ENCODE data around the gene CNTNAP4.

Gene CNTNAP4

GRCh38 chr16:76309639-76310335 is 32.6 kb downstream of the CNTNAP4 start:
- DNase-seq, result no peak

GRCh38 chr16:76311260-76311659 is 34.1 kb downstream of the CNTNAP4 start:
- DNase-seq, result no peak

- no peak for DNase-seq
Observed at GRCh38 chr16:76318565-76318964, 41.4 kb downstream of the CNTNAP4 start.

GRCh38 chr16:76329106-76329505 is 51.9 kb downstream of the CNTNAP4 start:
- no peak for DNase-seq

GRCh38 chr16:76335180-76335974 is 58.2 kb downstream of the CNTNAP4 start:
- DNase-seq, result no peak

- no peak for DNase-seq
Observed at GRCh38 chr16:76336112-76336511, 58.9 kb downstream of the CNTNAP4 start.

GRCh38 chr16:76338472-76338871 is 61.3 kb downstream of the CNTNAP4 start:
- no peak for DNase-seq

- no peak for DNase-seq
Observed at GRCh38 chr16:76343769-76344168, 66.6 kb downstream of the CNTNAP4 start.

- no peak for DNase-seq
Observed at GRCh38 chr16:76345163-76345661, 68.0 kb downstream of the CNTNAP4 start.

GRCh38 chr16:76346210-76346609 is 69.0 kb downstream of the CNTNAP4 start:
- DNase-seq, result no peak

GRCh38 chr16:76351441-76351840 is 74.2 kb downstream of the CNTNAP4 start:
- DNase-seq, result no peak

GRCh38 chr16:76360404-76360803 is 83.2 kb downstream of the CNTNAP4 start:
- no peak for DNase-seq

GRCh38 chr16:76370344-76370743 is 93.1 kb downstream of the CNTNAP4 start:
- no peak for DNase-seq

GRCh38 chr16:76371441-76371840 is 94.2 kb downstream of the CNTNAP4 start:
- DNase-seq, result no peak

GRCh38 chr16:76373998-76374397 is 96.8 kb downstream of the CNTNAP4 start:
- DNase-seq, result no peak

GRCh38 chr16:76376988-76377387 is 99.8 kb downstream of the CNTNAP4 start:
- no peak for DNase-seq

GRCh38 chr16:76378020-76378419 is 100.8 kb downstream of the CNTNAP4 start:
- no peak for DNase-seq

- no peak for DNase-seq
Observed at GRCh38 chr16:76381096-76381495, 103.9 kb downstream of the CNTNAP4 start.

- no peak for DNase-seq
Observed at GRCh38 chr16:76385601-76386230, 108.5 kb downstream of the CNTNAP4 start.

- no peak for DNase-seq
Observed at GRCh38 chr16:76386784-76387183, 109.6 kb downstream of the CNTNAP4 start.

GRCh38 chr16:76387994-76388393 is 110.8 kb downstream of the CNTNAP4 start:
- no peak for DNase-seq

- no peak for DNase-seq
Observed at GRCh38 chr16:76389126-76389525, 111.9 kb downstream of the CNTNAP4 start.

GRCh38 chr16:76390476-76390875 is 113.3 kb downstream of the CNTNAP4 start:
- DNase-seq, result no peak

- DNase-seq, result no peak
Observed at GRCh38 chr16:76396977-76397376, 119.8 kb downstream of the CNTNAP4 start.

All from stimulated activated CD4-positive, alpha-beta T cell treated with anti-CD3 and anti-CD28 coated beads, Interleukin-4, amount 100 ng/mL, for 4 hours (primary cell).